Body of pancreas (tissue), 4 donors: Measurements from ENCODE around the gene TMEM98. TPM values are rescaled to one million over a fixed set of nuclear protein-coding genes. Genes with fewer than 3 reads are reported as not detected.
"Not testable (repeated sequence)": the region's sequence is repeated elsewhere in the genome, so short reads cannot be mapped to it uniquely, and the experiment has no call there.

Experiments used
- ATAC-seq: fragments of 150-250 bp; one replicate; pipeline ENCODE4 v1.9.1; 2016
- DNase-seq, 4 donors: peaks; one replicate each; pipeline ENCODE4 v3.0.0-alpha.2; 2019
- H3K27ac ChIP-seq, 4 donors: fragments of 200-600 bp; sonication (generic); 1 replicate in 3 of 4; 2 replicates in 1 of 4; pipeline versions ENCODE4 v1.5.1 to v1.6.1; 2016 to 2019; ENCODE audit warnings: mild to moderate bottlenecking in 1 of 4, mixed read lengths in 1 of 4, moderate library complexity in 1 of 4
- H3K27me3 ChIP-seq, 2 donors: fragments of 200-600 bp; sonication (generic); one replicate each; pipeline ENCODE4 v1.6.0; 2016; ENCODE audit warnings: mild to moderate bottlenecking in 1 of 2
- H3K36me3 ChIP-seq, 2 donors: fragments of 200-600 bp; sonication (generic); replicated peaks in 1 of 2; 2 replicates each; pipeline ENCODE4 v1.5.1; 2016; ENCODE audit warnings: low read depth in 2 of 2; ENCODE audit not compliant: insufficient read depth in 1 of 2
- H3K4me1 ChIP-seq: fragments of 200-600 bp; sonication (generic); one replicate; pipeline ENCODE4 v1.6.0; 2016
- H3K4me3 ChIP-seq, 2 donors: fragments of 200-600 bp; sonication (generic); 1 replicate in 1 of 2; 2 replicates in 1 of 2; pipeline ENCODE4 v1.5.1; 2016 to 2019
- H3K9me3 ChIP-seq, 3 donors: fragments of 200-600 bp; sonication (generic); 1 replicate in 2 of 3; 2 replicates in 1 of 3; pipeline ENCODE4 v1.5.1; 2016
- CTCF ChIP-seq, 7 experiments: fragments of 450-650 bp in 4 of 7; fragments of 200-600 bp in 3 of 7; sonication (generic) in 3 of 7; IDR thresholded peaks; one replicate each; pipeline ENCODE4 v1.5.1; 2016 to 2019; ENCODE audit warnings: antibody characterized with exemption in 7 of 7
- POLR2A ChIP-seq, 3 donors: fragments of 450-650 bp; IDR thresholded peaks; one replicate each; pipeline ENCODE4 v1.6.1; 2016; ENCODE audit warnings: antibody characterized with exemption in 3 of 3, mild to moderate bottlenecking in 2 of 3
- WGBS, 2 donors: methylation state at CpG; one replicate each; pipeline ENCODE4 v1.1.5; 2017; 5-methylcytosine and 5-hydroxymethylcytosine counted together
- intact Hi-C: fragments of 100-400 bp; cut with DNase I; formaldehyde crosslinking; loops from one replicate; pipeline ENCODE4 v1.15.1; 2023
- total RNA-seq, 2 donors: library from RNA; depleted of rRNA; stranded (reverse); fragments of >200 nt; gene quantifications; one replicate each; pipeline ENCODE4 v1.1.0, GENCODE V29; 2016

The TMEM98 gene
- total RNA-seq, 2 donors from 2014 or later, result 88.2 to 99.2 TPM

- TF ChIP-seq CTCF (IDR thresholded peaks at IDR 0.05) (no peak), POLR2A (IDR thresholded peaks at IDR 0.05) (no peak)
- DNase-seq, result no peak
- Histone ChIP-seq H3K27ac (no peak overlapping the region), H3K9me3 (no peaks in the 10 kb centered on the region), H3K27me3 (no peaks in the 10 kb centered on the region), H3K4me3 (no peak overlapping the region), H3K4me1 (peaks cover 28% of the 10 kb centered on the region), H3K36me3 (no peaks in the 10 kb centered on the region)
- intact Hi-C loops, result no loop called here
- 84 to 87% methylated on average over 11 of the region's 11 CpGs for WGBS, 2 donors
- ATAC-seq, result no peak
Observed at GRCh38 chr17:32964541-32964940, 36.6 kb downstream of the TMEM98 start.

- H3K4me3 ChIP-seq, DNase-seq, H3K36me3 ChIP-seq, H3K9me3 ChIP-seq, intact Hi-C loops, ATAC-seq, H3K27me3 ChIP-seq: not testable (repeated sequence)
- Histone ChIP-seq H3K27ac (peak overlapping the region; percentile 2 to 75 (median 70)), H3K4me1 (peaks cover 33% of the 10 kb centered on the region)
- 72 to 76% methylated on average over 4 of the region's 4 CpGs for WGBS, 2 donors
Observed at GRCh38 chr17:32969231-32969630, 41.3 kb downstream of the TMEM98 start.

GRCh38 chr17:32970281-32970680 lies 42.3 kb downstream of the TMEM98 start:
- no peak for TF ChIP-seq POLR2A (IDR thresholded peaks at IDR 0.05)
- TF ChIP-seq CTCF (IDR thresholded peaks at IDR 0.05), result no peak
- DNase-seq (peak in 3 of 4 donors; percentile 34 to 59 (median 50)), ATAC-seq (peak; percentile 59)
- 29 to 30% methylated on average over 3 of the region's 3 CpGs for WGBS, 2 donors
- Histone ChIP-seq H3K27me3 (no peaks in the 10 kb centered on the region), H3K9me3 (no peaks in the 10 kb centered on the region), H3K36me3 (no peaks in the 10 kb centered on the region), H3K27ac (peak overlapping the region in 3 of 4 donors; percentile 68 to 75 (median 72)), H3K4me3 (no peak overlapping the region), H3K4me1 (peaks cover 37% of the 10 kb centered on the region)
- intact Hi-C loops, result no loop called here

GRCh38 chr17:32971171-32971570 lies 43.2 kb downstream of the TMEM98 start:
- Histone ChIP-seq H3K27ac (peak overlapping the region; percentile 58 to 75 (median 70)), H3K36me3 (no peaks in the 10 kb centered on the region), H3K27me3 (no peaks in the 10 kb centered on the region), H3K9me3 (no peaks in the 10 kb centered on the region), H3K4me1 (peaks cover 46% of the 10 kb centered on the region), H3K4me3 (no peak overlapping the region)
- 21 to 36% methylated on average over 1 of the region's 1 CpG for WGBS, 2 donors
- peak; percentile 89 for ATAC-seq
- TF ChIP-seq CTCF (IDR thresholded peaks at IDR 0.05), result peak in 1 of 7 experiments; percentile 9
- no peak for TF ChIP-seq POLR2A (IDR thresholded peaks at IDR 0.05)
- intact Hi-C loops, result no loop called here
- DNase-seq, result peak; percentile 79 to 95 (median 90)

GRCh38 chr17:32976131-32976530 lies 48.2 kb downstream of the TMEM98 start:
- peak overlapping the region; percentile 52 to 87 (median 77) for H3K27ac ChIP-seq
- H3K36me3 ChIP-seq, result no peaks in the 10 kb centered on the region
- peaks cover 35% of the 10 kb centered on the region for H3K4me1 ChIP-seq
- WGBS, 2 donors, result 40 to 42% methylated on average over 3 to 4 of the region's 4 CpGs
- intact Hi-C loops, result no loop called here
- ATAC-seq (peak; percentile 60), DNase-seq (peak; percentile 65 to 83 (median 72))
- TF ChIP-seq CTCF (IDR thresholded peaks at IDR 0.05) (no peak), POLR2A (IDR thresholded peaks at IDR 0.05) (no peak)
- no peaks in the 10 kb centered on the region for H3K9me3 ChIP-seq
- H3K4me3 ChIP-seq, result no peak overlapping the region
- no peaks in the 10 kb centered on the region for H3K27me3 ChIP-seq
